HCT116 (cell line): ENCODE results near the gene PBXIP1. TPM values are rescaled to one million over a fixed set of nuclear protein-coding genes. Genes with fewer than 3 reads are reported as not detected.

Experiments used
- ATAC-seq: fragments of 200-7000 bp; cut with Tn5 transposase; 2 replicates; pipeline ENCODE4 v1.9.1; 2020; ENCODE audit warnings: mild to moderate bottlenecking, moderate library complexity
- BruUV-seq: library from RNA; stranded (reverse); fragments of 400-500 nt; replicated peaks from 2 replicates; lab custom pipeline; 2021; lab: Mats Ljungman, UMichigan
- CTCF ChIA-PET: fragments of 300-600 bp; sonication (Branson Sonifier 250); formaldehyde crosslinking; loops from one replicate; lab custom pipeline; 2021; ENCODE audit warnings: antibody characterized with exemption; lab: Charles Lee
- POLR2A ChIA-PET: fragments of 300-600, 350-600 bp; sonication (Branson Sonifier 250); formaldehyde crosslinking; loops from one replicate; lab custom pipeline; 2021; ENCODE audit warnings: antibody characterized with exemption; lab: Charles Lee
- RAD21 ChIA-PET, 2 experiments: fragments of 300-600 bp; sonication (Branson Sonifier 250); formaldehyde crosslinking; loops; one replicate each; lab custom pipeline; 2023; ENCODE audit warnings: low total read pairs in 2 of 2; ENCODE audit not compliant: uncharacterized antibody in 2 of 2, unreplicated experiment in 2 of 2, low non-redundant PET in 1 of 2; lab: Charles Lee
- DNase-seq: peaks from one replicate; pipeline ENCODE4 v3.0.0-alpha.2; 2010; ENCODE audit warnings: low read depth, low spot score
- H2AFZ ChIP-seq: fragments of 200-600 bp; shearing (Covaris generic), sonication (generic); 2 replicates; pipeline ENCODE4 v1.6.1; 2017; ENCODE audit warnings: low read depth, mixed run types, mixed read lengths, antibody characterized with exemption, low read length; ENCODE audit not compliant: poor library complexity, severe bottlenecking
- H3K27ac ChIP-seq: 2 replicates; pipeline ENCODE4 v1.5.1; 2012; ENCODE audit warnings: low read depth, low read length
- H3K27me3 ChIP-seq: fragments of 200-600 bp; sonication (generic); 2 replicates; pipeline ENCODE4 v1.6.1; 2016; ENCODE audit warnings: mixed run types, low read length, mixed read lengths; ENCODE audit not compliant: insufficient read depth
- H3K36me3 ChIP-seq, 2 experiments: fragments of 200-500 bp in 1 of 2; fragments of 200-600 bp in 1 of 2; sonication (Bioruptor generic) in 1 of 2; sonication (generic) in 1 of 2; 2 replicates each; pipeline versions ENCODE4 v1.5.1 to v1.6.1; 2014 to 2016; ENCODE audit warnings: low read length in 2 of 2, inconsistent platforms in 1 of 2, mixed read lengths in 1 of 2, mixed run types in 1 of 2; ENCODE audit not compliant: insufficient read depth in 2 of 2, control insufficient read depth in 1 of 2
- H3K4me1 ChIP-seq, 2 experiments: fragments of 200-600 bp in 1 of 2; sonication (generic) in 1 of 2; 2 replicates each; pipeline versions ENCODE4 v1.5.1 to v1.6.1; 2012 to 2017; ENCODE audit warnings: low read length in 2 of 2, inconsistent platforms in 1 of 2, mild to moderate bottlenecking in 1 of 2, mixed read lengths in 1 of 2, mixed run types in 1 of 2, moderate library complexity in 1 of 2; ENCODE audit not compliant: insufficient read depth in 2 of 2, control insufficient read depth in 1 of 2
- H3K4me2 ChIP-seq: fragments of 200-600 bp; sonication (generic); 2 replicates; pipeline ENCODE4 v1.6.1; 2017; ENCODE audit warnings: mixed run types, low read length, mixed read lengths
- H3K4me3 ChIP-seq, 2 experiments: fragments of 200-600 bp in 1 of 2; sonication (generic) in 1 of 2; replicated peaks in 1 of 2; 2 replicates each; pipeline ENCODE4 v1.5.1; 2011 to 2016; ENCODE audit warnings: low read length in 2 of 2, control low read depth in 1 of 2, low read depth in 1 of 2, mild to moderate bottlenecking in 1 of 2, mixed read lengths in 1 of 2, mixed run types in 1 of 2
- H3K79me2 ChIP-seq: fragments of 200-600 bp; sonication (generic); 2 replicates; pipeline ENCODE4 v1.6.1; 2017; ENCODE audit warnings: mild to moderate bottlenecking, mixed run types, low read length, moderate library complexity, mixed read lengths; ENCODE audit not compliant: insufficient read depth
- H3K9ac ChIP-seq: fragments of 200-600 bp; sonication (generic); 2 replicates; pipeline ENCODE4 v1.6.1; 2016; ENCODE audit warnings: low read length, mixed read lengths
- H3K9me2 ChIP-seq: fragments of 200-600 bp; sonication (generic), shearing (Covaris generic); 2 replicates; pipeline ENCODE4 v1.6.1; 2017; ENCODE audit warnings: mixed run types, mild to moderate bottlenecking, moderate library complexity; ENCODE audit not compliant: insufficient read depth
- H3K9me3 ChIP-seq, 2 experiments: fragments of 200-500 bp in 1 of 2; fragments of 200-600 bp in 1 of 2; sonication (Bioruptor generic) in 1 of 2; sonication (generic) in 1 of 2; 2 replicates each; pipeline ENCODE4 v1.6.1; 2014 to 2017; ENCODE audit warnings: low read length in 2 of 2, mixed read lengths in 2 of 2, inconsistent platforms in 1 of 2, low read depth in 1 of 2, mild to moderate bottlenecking in 1 of 2, mixed run types in 1 of 2, moderate library complexity in 1 of 2; ENCODE audit not compliant: control insufficient read depth in 1 of 2, insufficient read depth in 1 of 2
- H4K20me1 ChIP-seq: fragments of 200-600 bp; sonication (generic), shearing (Covaris generic); 2 replicates; pipeline ENCODE4 v1.6.1; 2017; ENCODE audit warnings: mixed run types, mild to moderate bottlenecking, moderate library complexity; ENCODE audit not compliant: insufficient read depth
- CBX3 ChIP-seq: IDR thresholded peaks from 2 replicates; pipeline ENCODE4 v1.6.1; 2012; ENCODE audit warnings: low read depth
- CEBPB ChIP-seq: IDR thresholded peaks from 2 replicates; pipeline ENCODE4 v1.6.1; 2012; ENCODE audit warnings: low read depth
- CTCF ChIP-seq, 3 experiments: fragments of 200-600 bp in 1 of 3; sonication (generic) in 1 of 3; IDR thresholded peaks in 2 of 3; conservative IDR thresholded peaks in 1 of 3; 2 replicates each; pipeline ENCODE4 v1.5.1; 2012 to 2017; ENCODE audit warnings: low read depth in 2 of 3, low read length in 2 of 3, antibody characterized with exemption in 1 of 3, borderline replicate concordance in 1 of 3, control low read depth in 1 of 3, mild to moderate bottlenecking in 1 of 3, mixed read lengths in 1 of 3, mixed run types in 1 of 3, moderate library complexity in 1 of 3; ENCODE audit not compliant: insufficient read depth in 1 of 3
- EGR1 ChIP-seq: IDR thresholded peaks from 2 replicates; pipeline ENCODE4 v1.6.1; 2012; ENCODE audit warnings: low read depth
- EZH2phosphoT487 ChIP-seq: fragments of 200-600 bp; IDR thresholded peaks from 2 replicates; pipeline ENCODE4 v1.6.1; 2018; ENCODE audit warnings: antibody characterized with exemption, borderline replicate concordance
- FOSL1 ChIP-seq: IDR thresholded peaks from 2 replicates; pipeline ENCODE4 v1.6.1; 2012; ENCODE audit warnings: low read depth
- POLR2A ChIP-seq: IDR thresholded peaks from 2 replicates; pipeline ENCODE4 v1.7.0; 2011; ENCODE audit warnings: borderline replicate concordance; ENCODE audit not compliant: insufficient read depth, insufficient read length; ENCODE audit errors: extremely low read depth
- POLR2AphosphoS5 ChIP-seq: IDR thresholded peaks from 2 replicates; pipeline ENCODE4 v1.6.1; 2011; ENCODE audit warnings: mild to moderate bottlenecking, low read depth, low read length, moderate library complexity
- REST ChIP-seq: IDR thresholded peaks from 2 replicates; pipeline ENCODE4 v1.6.1; 2012; ENCODE audit warnings: low read depth
- SIN3A ChIP-seq: IDR thresholded peaks from 2 replicates; pipeline ENCODE4 v1.6.1; 2012; ENCODE audit warnings: low read depth
- ZBTB33 ChIP-seq: IDR thresholded peaks from 2 replicates; pipeline ENCODE4 v1.6.1; 2011; ENCODE audit warnings: mild to moderate bottlenecking, low read length, moderate library complexity; ENCODE audit not compliant: insufficient replicate concordance; ENCODE audit errors: extremely low read depth
- ZFX ChIP-seq: fragments of 450-650 bp; IDR thresholded peaks from 2 replicates; pipeline ENCODE4 v1.6.1; 2017
- intact Hi-C: fragments of 100-400 bp; cut with micrococcal nuclease; formaldehyde crosslinking; loops from 2 replicates; pipeline ENCODE4 v1.10.0; 2022
- total RNA-seq: library from RNA; stranded (reverse); gene quantifications from one replicate; pipeline ENCODE4 v1.2.1, GENCODE V29; 2021; ENCODE audit not compliant: unreplicated experiment

The PBXIP1 gene
- total RNA-seq, 1 experiment from 2014 or later, result 12.6 TPM

- intact Hi-C loops, result no loop called here
- Histone ChIP-seq H3K9me3 (no peaks in the 10 kb centered on the region), H3K9ac (no peak overlapping the region), H3K9me2 (no peaks in the 10 kb centered on the region), H3K36me3 (peaks cover 4 to 15% of the 10 kb centered on the region in 2 experiments; a peak in 2 of 4 replicates), H3K27ac (no peak overlapping the region), H3K4me2 (no peak overlapping the region), H3K4me3 (no peak overlapping the region), H3K27me3 (no peaks in the 10 kb centered on the region), H3K79me2 (peaks cover 14% of the 10 kb centered on the region), H4K20me1 (no peaks in the 10 kb centered on the region), H3K4me1 (peaks cover 25 to 51% of the 10 kb centered on the region in 2 experiments), H2AFZ (no peak overlapping the region)
- ChIA-PET CTCF (no interaction called here), POLR2A (no interaction called here), RAD21 (interaction anchor here in 1 of 2 experiments (0.6 kb wide), 1 partner anchor 344 kb away, joined by 3 read pairs; no protein-coding TSS in a partner anchor)
- TSS peak; percentile 1 for BruUV-seq
- TF ChIP-seq ZFX (no peak), SIN3A (no peak), CTCF (IDR thresholded peaks at IDR 0.05 in 2 of 3, conservative IDR thresholded peaks at IDR 0.05 in 1 of 3; ENCODE audit: borderline replicate concordance in 1 of 3, insufficient read depth in 1 of 3, low read depth in 2 of 3, low read length in 2 of 3) (no peak), REST (no peak), CBX3 (no peak), ZBTB33 (no peak), CEBPB (no peak), POLR2AphosphoS5 (no peak; the same call in 1 of the 2 replicates), FOSL1 (no peak), POLR2A (no peak), EGR1 (no peak), EZH2phosphoT487 (no peak)
- no peak for ATAC-seq
- no peak for DNase-seq
Measured at GRCh38 chr1:154958036-154958435, 2.1 kb upstream of the PBXIP1 start.
